Smooth muscle cell (in vitro differentiated cells): ENCODE results near the gene EIF2B4. TPM values are rescaled to one million over a fixed set of nuclear protein-coding genes. Genes with fewer than 3 reads are reported as not detected.

Experiments
- DNase-seq: peaks from one replicate; lab custom pipeline; 2025; ENCODE audit not compliant: unreplicated experiment; lab: John Stamatoyannopoulos, UW
- H2AFZ ChIP-seq: fragments of 200-600 bp; sonication (generic); 2 replicates; pipeline ENCODE4 v1.6.0; 2016; ENCODE audit warnings: antibody characterized with exemption, low read depth, mild to moderate bottlenecking
- H3F3A ChIP-seq: fragments of 200-600 bp; sonication (generic); 2 replicates; pipeline ENCODE4 v1.6.0; 2017; ENCODE audit warnings: antibody characterized with exemption, low read depth
- H3K27ac ChIP-seq: fragments of 200-600 bp; sonication (generic); 2 replicates; pipeline ENCODE4 v1.5.1; 2016; ENCODE audit warnings: low read depth, mild to moderate bottlenecking
- H3K27me3 ChIP-seq: fragments of 200-600 bp; sonication (generic); 2 replicates; pipeline ENCODE4 v1.6.1; 2016; ENCODE audit warnings: low read depth, mild to moderate bottlenecking
- H3K36me3 ChIP-seq: fragments of 200-600 bp; sonication (generic); 2 replicates; pipeline ENCODE4 v1.5.1; 2016; ENCODE audit warnings: low read depth
- H3K4me1 ChIP-seq: fragments of 200-600 bp; sonication (generic); 2 replicates; pipeline ENCODE4 v1.5.1; 2016; ENCODE audit warnings: low read depth
- H3K4me2 ChIP-seq: fragments of 200-600 bp; sonication (generic); 2 replicates; pipeline ENCODE4 v1.6.0; 2016; ENCODE audit warnings: mild to moderate bottlenecking
- H3K4me3 ChIP-seq: fragments of 200-600 bp; sonication (generic); 2 replicates; pipeline ENCODE4 v1.5.1; 2016; ENCODE audit warnings: mild to moderate bottlenecking
- H3K79me2 ChIP-seq: fragments of 200-600 bp; sonication (generic); 2 replicates; pipeline ENCODE4 v1.6.0; 2016; ENCODE audit warnings: low read depth, mild to moderate bottlenecking
- H3K9ac ChIP-seq: fragments of 200-600 bp; sonication (generic); 2 replicates; pipeline ENCODE4 v1.6.0; 2016; ENCODE audit warnings: low read depth
- H3K9me3 ChIP-seq: fragments of 200-600 bp; sonication (generic); replicated peaks from 2 replicates; pipeline ENCODE4 v1.5.1; 2016; ENCODE audit warnings: low read depth
- H4K20me1 ChIP-seq: fragments of 200-600 bp; sonication (generic); 2 replicates; pipeline ENCODE4 v1.6.0; 2016; ENCODE audit warnings: low read depth
- CTCF ChIP-seq: fragments of 200-600 bp; sonication (generic); IDR thresholded peaks from 2 replicates; pipeline ENCODE4 v1.5.1; 2017; ENCODE audit warnings: borderline replicate concordance, mild to moderate bottlenecking, antibody characterized with exemption; ENCODE audit not compliant: insufficient read depth, poor library complexity, severe bottlenecking
- WGBS: methylation state at CpG from one replicate; pipeline ENCODE4 v1.1.7; 2016; ENCODE audit warnings: low lambda C conversion rate; 5-methylcytosine and 5-hydroxymethylcytosine counted together
- polyA plus RNA-seq: library from polyadenylated mRNA; unstranded; fragments of >200 nt; fragmentation: Nextera tagmentation; extraction: Ambion mirVana; gene quantifications from 2 replicates; pipeline ENCODE4 v1.2.1, GENCODE V29; 2016
- total RNA-seq: library from RNA; depleted of rRNA; stranded (reverse); fragments of >200 nt; gene quantifications from 2 replicates; pipeline ENCODE4 v1.2.3, GENCODE V29; 2014

Gene EIF2B4
- total and polyA plus RNA-seq, 2 experiments from 2014 or later, result 36.4 to 70.2 TPM

GRCh38 chr2:27409321-27410073 is 39.4 kb upstream of the EIF2B4 start, which contains the start of gene PPM1G:
Gene PPM1G, minus strand, starts transcription at chr2:27409591. Its CDS starts 169 bp downstream, at chr2:27409422.
- WGBS, result 2% methylated on average over 81 of the region's 82 CpGs
- DNase-seq, result peak; percentile 71
- Histone ChIP-seq H4K20me1 (peaks cover 27% of the 10 kb centered on the region), H3K27ac (peak within 1 kb of the TSS; percentile 68), H3K79me2 (peaks cover 46% of the 10 kb centered on the region), H3K4me3 (peak within 1 kb of the TSS; percentile 99), H3K9ac (peak within 1 kb of the TSS; percentile 90), H3F3A (no peaks in the 10 kb centered on the region), H3K27me3 (no peaks in the 10 kb centered on the region), H3K4me1 (peaks cover 11% of the 10 kb centered on the region), H2AFZ (peak within 1 kb of the TSS; percentile 99), H3K36me3 (no peaks in the 10 kb centered on the region), H3K9me3 (no peaks in the 10 kb centered on the region), H3K4me2 (peak within 1 kb of the TSS; percentile 85)
- TF ChIP-seq CTCF, result no peak

- no peaks in the 10 kb centered on the region for H3K27me3 ChIP-seq
- no peaks in the 10 kb centered on the region for H3K36me3 ChIP-seq
- under 1% methylated on average over 24 of the region's 33 CpGs for WGBS
- peaks cover 11% of the 10 kb centered on the region for H3K4me1 ChIP-seq
- H2AFZ ChIP-seq, result peak overlapping the region; percentile 99
- peaks cover 34% of the 10 kb centered on the region for H4K20me1 ChIP-seq
- H3K27ac ChIP-seq, result peak overlapping the region; percentile 68
- H3K4me2 ChIP-seq, result peak overlapping the region; percentile 85
- peak overlapping the region; percentile 99 for H3K4me3 ChIP-seq
- peaks cover 54% of the 10 kb centered on the region for H3K79me2 ChIP-seq
- no peak for TF ChIP-seq CTCF
- no peaks in the 10 kb centered on the region for H3K9me3 ChIP-seq
- peak overlapping the region; percentile 90 for H3K9ac ChIP-seq
- no peak for DNase-seq
- H3F3A ChIP-seq, result no peaks in the 10 kb centered on the region
Observed at GRCh38 chr2:27408601-27409320, 38.6 kb upstream of the EIF2B4 start.

- no peak overlapping the region for H2AFZ ChIP-seq
- H3K36me3 ChIP-seq, result no peaks in the 10 kb centered on the region
- H3K4me1 ChIP-seq, result peaks cover 11% of the 10 kb centered on the region
- H3K27ac ChIP-seq, result peak overlapping the region; percentile 68
- H3K4me3 ChIP-seq, result peak overlapping the region; percentile 99
- peak overlapping the region; percentile 90 for H3K9ac ChIP-seq
- no peak for DNase-seq
- no peaks in the 10 kb centered on the region for H3K27me3 ChIP-seq
- no peaks in the 10 kb centered on the region for H3F3A ChIP-seq
- peak overlapping the region; percentile 85 for H3K4me2 ChIP-seq
- H3K9me3 ChIP-seq, result no peaks in the 10 kb centered on the region
- TF ChIP-seq CTCF, result peak; percentile 31
- WGBS, result 55% methylated on average over 16 of the region's 16 CpGs
- peaks cover 62% of the 10 kb centered on the region for H3K79me2 ChIP-seq
- H4K20me1 ChIP-seq, result peaks cover 42% of the 10 kb centered on the region
Observed at GRCh38 chr2:27407798-27408491, 37.8 kb upstream of the EIF2B4 start.
